Keratinocyte (primary cell): ENCODE data around the gene FBLN1.

Experiments used
- CTCF ChIP-seq, 3 experiments: IDR thresholded peaks in 1 of 3; conservative IDR thresholded peaks in 1 of 3; optimal IDR thresholded peaks in 1 of 3; 2 replicates in 2 of 3; 3 replicates in 1 of 3; pipeline versions ENCODE3 to v1.5.1; 2011; ENCODE audit warnings: low read length in 3 of 3, mild to moderate bottlenecking in 3 of 3, moderate library complexity in 2 of 3, control low read depth in 1 of 3, inconsistent platforms in 1 of 3; ENCODE audit not compliant: insufficient read depth in 2 of 3; ENCODE audit errors: extremely low read depth in 1 of 3
- EZH2 ChIP-seq: IDR thresholded peaks from one replicate; pipeline ENCODE4 v1.6.1; 2012; ENCODE audit warnings: inconsistent platforms, mild to moderate bottlenecking, low read length, moderate library complexity

DNA sequence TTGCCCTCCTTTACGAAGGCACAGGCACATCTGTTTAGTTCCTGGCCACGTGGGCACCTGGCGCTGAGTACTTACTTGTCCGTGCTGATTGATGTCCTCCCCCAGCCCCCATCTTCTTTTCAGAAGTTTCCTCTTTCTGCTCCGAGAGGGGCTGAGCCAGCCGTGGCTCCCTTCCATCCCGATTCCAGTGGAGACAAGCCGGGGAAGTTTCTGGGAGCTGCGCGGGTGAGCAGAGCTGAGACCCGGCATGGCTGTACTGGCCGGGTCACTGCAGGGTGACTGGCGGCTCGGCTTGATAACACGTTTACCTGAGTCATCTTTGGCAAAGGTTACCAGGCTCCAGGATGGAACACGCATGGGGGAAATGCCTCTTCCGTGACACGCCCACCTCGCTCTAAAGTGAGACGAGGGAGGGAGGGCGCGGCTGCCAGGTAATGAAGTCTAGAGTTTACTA lies 123.5 kb downstream of the FBLN1 start:
- TF ChIP-seq EZH2 (no peak), CTCF (optimal IDR thresholded peaks at IDR 0.05 in 1 of 3, IDR thresholded peaks at IDR 0.05 in 1 of 3, conservative IDR thresholded peaks at IDR 0.05 in 1 of 3; ENCODE audit: extremely low read depth in 1 of 3, insufficient read depth in 2 of 3, low read length in 3 of 3) (no peak)
